NCI-H2196 treated with DMSO at 0.1 percent for 48 hours (cell line): ENCODE measurements around the gene RASL10A.

Source experiments
- DNase-seq: peaks from one replicate; lab custom pipeline; 2025; ENCODE audit not compliant: unreplicated experiment; lab: John Stamatoyannopoulos, UW

Gene RASL10A

DNA sequence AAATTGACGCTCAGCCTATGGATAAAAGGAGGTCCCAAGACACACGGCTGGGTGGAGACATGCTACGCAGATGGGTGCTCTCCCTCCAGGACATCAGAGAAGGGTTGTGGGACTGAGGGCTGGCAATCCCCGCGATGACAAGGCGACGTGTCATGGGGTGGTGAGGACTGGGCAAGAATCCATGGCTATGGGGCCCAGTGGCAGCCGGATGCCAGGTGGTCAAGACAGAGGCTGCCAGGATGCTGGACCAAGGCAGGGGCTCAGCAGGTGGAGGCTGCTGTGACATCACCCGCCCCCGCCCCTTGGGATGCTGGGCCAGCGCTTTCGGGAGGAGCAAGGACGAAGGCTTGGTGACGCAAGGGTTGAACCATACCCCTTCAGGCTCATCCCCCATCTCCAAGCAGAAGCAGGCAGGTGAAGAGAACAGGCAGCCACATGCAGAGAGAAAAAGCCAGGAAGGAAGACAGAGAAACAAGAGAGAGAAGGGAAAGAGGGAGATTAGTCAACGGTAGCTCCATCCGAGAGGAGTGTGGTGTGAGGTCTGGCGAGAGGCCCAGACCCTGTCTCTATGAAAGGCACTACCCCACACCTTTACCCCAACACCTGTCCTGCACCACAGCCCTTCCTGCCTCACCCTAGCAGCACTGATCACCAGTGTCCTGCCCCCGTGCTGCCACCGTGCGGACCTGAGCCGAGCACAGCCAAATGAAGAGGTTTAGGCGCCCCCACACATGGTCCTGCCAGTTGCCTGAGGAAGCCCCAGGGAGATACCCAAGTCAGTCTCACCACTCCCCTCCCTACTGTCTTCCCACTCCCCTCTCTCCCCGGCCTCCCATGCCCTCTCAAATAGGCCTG lies 24.1 kb upstream of the RASL10A start:
- DNase-seq: no peak

DNA sequence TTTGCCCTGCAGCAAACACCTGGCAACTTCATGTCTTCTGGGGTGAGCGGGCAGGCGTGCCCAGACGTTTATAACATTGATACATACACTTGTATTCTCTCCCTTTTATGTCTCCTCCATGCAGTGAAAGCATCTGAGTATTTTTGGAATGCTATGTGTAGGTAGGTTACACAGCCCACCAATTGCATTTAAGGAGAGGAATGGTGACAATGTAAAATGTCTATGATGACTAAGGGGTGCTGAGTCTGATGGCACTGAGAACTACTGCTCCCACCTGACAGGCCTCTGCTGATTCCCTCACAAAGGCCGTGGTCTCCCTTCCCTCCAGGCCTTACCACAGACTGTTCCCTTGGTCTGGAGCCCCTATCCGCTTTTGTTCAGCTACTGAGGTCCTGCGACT lies 22.9 kb upstream of the RASL10A start:
- DNase-seq: no peak

DNA sequence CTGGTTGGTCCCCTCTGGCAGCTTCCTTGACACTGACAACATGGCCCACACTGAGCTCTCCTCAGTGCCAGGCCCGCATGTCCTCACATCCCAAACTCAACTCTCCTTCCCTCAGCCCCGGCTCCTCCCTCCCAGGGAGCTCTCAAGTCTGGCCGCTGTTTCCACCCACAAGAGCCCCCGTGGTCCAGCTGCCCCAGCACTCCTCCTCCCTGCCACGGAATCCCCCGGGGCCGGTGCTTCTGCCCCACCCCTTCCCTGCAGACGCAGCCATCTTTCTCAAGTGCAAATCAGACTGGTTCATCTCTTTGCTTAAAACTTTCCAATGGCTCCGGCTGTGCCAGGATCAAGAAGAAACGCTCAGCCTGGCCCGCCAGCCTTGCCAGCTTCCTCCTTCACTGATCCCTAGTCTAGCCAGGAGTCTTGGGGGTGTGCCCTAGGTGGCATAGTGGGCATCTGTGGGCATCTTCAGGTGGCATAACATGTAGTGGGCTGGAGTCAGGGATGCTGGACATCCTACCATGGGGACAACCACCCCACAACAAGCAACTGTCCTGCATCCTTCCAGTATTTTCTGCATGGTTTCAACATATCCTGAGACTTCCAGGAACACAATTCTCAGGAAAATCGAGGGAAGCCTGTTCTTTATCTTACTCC lies 22.3 kb upstream of the RASL10A start:
- no peak for DNase-seq

DNA sequence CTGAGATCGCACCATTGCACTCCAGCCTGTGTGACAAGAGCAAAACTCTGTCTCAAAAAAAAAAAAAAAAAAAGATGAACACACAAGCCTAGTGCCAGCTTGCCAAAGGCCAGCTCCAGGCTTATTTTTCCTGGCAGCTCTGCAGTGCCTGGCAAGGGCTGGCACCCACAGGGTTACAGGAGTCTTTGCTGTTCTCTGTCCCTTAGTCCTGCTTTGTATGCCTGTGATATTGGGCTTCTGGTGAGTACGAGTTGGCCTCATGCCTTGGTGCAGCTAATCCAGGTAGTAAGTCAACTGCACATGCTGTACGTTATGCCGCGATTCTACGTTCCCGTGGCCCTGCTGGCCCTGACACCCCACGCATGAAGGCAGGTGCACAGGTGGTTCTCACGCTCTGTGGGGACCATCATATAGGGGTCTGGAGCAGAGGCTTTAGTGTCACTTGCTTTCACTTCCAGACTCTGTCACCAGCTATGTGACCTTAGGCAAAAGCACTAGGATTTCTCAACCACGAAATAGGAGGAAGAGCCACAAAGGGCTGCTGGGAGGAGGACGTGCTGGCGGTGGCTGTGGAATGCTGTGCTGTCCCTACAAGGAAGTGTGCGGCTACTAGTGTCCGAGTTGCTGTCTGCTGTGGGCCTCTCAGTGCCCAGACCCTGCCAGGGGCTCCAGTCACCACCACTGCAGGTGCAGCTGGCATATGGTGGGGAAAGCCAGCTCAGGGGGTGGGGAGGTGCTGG lies 21.4 kb upstream of the RASL10A start:
- no peak for DNase-seq

DNA sequence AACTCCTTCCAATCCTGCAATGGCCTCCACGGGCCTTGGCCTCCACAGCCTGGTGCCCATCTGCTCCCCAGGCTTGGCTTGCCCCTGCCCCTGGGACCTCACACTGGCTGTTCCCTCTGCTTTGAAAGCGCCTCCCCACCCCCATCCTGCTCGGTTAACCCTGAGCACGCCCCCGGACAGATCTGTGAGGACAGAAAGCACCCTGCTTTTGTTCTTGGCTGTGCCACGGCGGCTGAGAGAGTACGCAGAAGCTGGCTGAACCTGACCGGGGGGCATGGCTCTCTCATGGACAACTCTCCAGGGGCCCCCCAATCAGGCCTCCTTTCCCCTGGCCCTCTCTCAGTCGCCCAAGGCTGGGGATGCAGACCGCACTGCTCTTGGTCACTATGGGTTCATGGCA lies 20.2 kb upstream of the RASL10A start:
- DNase-seq: no peak

DNA sequence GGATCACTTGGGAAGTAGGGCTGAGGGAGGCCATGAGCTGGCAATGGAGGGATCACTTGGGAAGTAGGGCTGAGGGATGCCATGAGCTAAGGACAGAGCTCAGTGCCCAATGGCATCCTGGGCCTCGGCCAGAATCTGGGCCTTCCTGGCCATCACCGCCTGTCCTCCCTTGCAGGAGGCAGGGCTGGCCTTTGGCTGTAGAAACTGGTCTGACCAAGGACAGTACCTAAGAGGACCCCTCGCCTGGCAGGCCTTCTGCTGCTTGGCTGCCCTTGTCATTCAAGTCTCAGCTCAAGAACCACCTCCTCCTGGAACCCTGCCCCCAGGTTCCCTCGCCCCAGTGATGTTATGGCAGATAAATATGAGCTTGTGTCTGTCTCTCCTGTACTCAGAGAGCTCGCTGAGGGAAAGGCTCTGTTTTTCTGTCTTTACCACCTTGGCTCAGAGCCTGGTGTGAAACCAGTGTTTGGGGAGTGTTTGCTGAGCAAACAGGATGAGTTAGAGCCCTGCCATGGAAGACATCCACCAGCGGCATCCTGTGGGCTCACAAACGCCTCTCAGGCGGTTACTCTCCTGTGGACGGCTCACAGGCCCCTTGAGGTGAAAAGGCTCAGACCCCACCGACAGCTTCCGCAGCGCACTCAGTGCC lies 19.3 kb upstream of the RASL10A start:
- no peak for DNase-seq

DNA sequence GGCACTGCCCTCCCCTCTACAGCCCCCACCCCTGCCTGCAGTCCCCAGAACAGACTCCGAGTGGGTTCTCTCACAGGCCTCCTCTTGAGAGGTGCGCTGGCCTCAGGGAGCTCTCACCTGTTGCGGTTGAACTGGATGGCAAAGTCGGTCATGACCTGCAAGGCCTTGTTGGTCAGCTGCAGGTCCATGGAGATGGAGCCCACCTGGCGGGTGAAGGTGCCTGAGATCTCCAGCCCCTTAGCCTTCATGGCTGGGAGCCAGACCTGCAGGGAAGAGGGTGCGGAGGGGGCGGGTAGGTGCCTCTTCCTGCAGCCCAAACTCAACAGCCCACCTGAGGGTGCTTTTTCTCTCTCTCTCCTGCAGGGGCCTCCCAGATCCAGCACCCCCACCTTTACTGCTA lies 18.7 kb upstream of the RASL10A start:
- no peak for DNase-seq

DNA sequence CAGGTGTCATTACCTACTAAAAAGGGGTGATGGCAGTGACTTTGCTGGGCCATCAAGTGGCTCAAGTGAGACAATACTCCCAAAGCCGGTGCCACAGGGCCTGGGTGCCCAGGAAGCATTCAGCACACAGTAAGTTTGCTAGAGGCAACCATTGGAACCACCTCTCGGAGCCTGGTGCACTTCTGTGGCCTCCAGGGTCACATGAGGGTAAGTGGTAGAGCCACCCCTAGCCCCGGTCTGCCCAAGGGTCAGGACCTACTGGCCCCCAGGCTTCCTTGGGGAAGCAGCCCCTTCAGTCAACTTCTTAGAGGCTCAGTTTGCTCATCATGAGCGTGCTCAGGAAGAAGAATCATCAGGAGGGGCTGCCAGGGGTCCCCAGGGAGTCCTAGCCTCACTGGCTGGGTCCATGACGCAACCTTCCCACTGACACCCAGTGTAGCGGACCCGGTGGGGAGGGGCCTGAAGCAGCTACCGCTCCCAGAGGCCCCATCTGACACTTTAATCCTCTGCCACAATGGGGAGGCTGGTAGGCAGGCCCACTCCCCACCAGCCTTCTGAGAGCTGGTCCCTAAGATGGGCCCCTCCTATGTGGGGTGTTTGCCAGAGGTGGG lies 17.5 kb upstream of the RASL10A start:
- no peak for DNase-seq

DNA sequence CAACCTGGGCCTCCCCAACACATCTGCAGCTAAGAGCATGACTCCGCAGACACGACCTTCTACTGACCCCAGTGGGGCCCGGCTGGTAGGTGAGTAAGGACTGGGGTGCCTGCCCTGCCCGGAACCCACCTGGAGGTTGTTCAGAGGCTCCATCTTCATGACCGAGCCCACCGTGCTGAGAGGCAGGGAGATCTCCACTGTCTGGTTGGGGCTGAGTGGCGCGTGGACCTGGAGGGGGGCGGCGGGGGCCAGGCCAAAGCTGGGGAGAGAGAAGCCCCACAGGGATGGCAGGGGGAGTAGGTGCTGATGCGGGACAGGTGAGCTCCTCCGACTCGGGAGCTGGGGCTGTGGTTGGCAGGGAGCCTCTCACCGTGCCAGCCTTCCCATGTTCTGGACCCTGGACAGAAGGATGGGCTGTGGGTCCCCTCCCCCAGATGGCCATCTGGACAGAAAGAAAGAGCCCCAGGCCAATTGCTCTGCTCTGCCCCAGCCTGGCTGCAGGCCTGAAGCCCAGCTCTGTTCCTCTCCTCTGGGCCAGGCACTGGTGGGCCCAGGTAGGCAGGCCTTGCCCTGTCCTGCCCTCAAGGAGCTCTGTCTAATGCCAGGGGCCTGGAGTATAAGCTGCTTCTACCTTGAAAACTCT lies 16.3 kb upstream of the RASL10A start:
- DNase-seq: no peak

DNA sequence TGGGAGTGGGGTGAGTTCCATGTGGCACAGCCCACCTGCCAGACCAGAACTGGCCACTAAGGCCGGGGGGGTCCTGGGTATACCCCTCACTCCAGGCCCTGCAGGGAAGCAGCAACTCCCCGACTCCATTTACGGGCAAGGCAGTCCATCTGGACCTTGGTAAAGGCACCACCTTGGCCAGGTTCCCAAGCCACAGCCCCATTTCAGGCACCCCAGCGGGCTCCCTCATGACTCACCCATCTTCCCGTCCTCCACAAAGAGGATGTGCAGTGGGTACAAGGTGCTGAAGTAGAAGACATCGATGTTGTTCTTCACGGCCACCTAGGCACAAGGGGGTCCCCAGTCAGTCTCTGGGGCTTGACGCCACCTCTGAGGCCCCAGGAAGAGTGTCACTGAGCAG lies 15.7 kb upstream of the RASL10A start:
- DNase-seq: no peak

DNA sequence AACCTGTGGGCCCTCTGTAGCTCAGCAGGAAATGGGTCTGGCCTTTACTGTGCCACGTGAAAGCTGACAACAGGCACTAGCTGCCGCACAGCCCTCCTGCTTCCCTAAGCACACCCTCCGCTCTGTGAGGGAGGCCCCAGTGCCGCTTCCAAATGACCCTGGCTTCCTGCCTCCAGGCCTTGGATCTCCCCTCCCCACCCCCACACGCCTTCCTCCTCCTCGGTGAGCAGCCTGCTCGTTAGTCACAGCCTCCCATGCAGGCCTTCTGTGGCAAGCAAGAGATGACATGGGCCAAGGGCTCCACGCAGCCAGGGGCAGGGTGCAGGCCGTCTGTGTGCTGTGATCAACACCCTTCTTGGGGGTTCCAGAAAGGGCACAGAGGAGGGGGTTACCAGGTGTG lies 15.3 kb upstream of the RASL10A start:
- DNase-seq: peak; percentile 100

DNA sequence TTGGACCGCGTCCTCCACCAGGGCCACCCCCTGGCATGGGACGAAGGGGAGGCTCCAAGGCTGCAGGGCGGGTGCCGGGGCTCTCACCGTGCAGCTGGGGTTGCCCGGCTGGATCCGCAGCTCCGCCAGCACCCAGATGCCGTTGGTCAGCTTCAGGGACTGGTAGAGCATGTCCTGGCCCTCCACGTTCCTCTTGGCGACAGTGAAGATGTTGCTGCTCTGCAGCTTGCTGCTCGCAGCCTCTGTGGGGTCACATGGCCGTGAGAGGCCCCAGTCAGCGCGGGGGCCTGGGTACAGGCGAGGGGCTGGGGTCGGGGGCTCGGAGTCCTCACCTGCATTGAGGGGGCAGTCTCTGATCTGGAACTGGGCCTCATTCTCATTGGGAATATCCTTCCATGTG lies 14.8 kb upstream of the RASL10A start:
- DNase-seq: no peak

DNA sequence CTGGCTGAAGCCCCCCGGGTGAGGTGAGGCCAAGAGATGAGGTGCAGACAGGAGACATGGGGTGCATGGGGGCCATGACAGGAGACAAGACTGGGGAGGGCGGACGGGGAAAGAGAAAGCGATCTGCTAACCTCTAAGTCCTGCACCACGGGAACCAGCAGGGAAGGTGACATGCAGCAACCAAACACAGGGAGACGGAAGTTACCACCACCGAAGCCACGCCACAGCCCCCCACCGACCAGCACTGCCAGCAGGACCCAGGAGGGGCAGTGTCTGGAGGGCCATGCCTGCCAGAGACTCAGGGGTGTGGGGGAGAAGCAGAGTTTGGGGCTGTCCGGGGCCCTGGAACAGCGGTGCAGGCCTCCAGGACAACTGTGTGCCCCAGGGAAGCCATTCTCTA lies 14.1 kb upstream of the RASL10A start:
- no peak for DNase-seq

DNA sequence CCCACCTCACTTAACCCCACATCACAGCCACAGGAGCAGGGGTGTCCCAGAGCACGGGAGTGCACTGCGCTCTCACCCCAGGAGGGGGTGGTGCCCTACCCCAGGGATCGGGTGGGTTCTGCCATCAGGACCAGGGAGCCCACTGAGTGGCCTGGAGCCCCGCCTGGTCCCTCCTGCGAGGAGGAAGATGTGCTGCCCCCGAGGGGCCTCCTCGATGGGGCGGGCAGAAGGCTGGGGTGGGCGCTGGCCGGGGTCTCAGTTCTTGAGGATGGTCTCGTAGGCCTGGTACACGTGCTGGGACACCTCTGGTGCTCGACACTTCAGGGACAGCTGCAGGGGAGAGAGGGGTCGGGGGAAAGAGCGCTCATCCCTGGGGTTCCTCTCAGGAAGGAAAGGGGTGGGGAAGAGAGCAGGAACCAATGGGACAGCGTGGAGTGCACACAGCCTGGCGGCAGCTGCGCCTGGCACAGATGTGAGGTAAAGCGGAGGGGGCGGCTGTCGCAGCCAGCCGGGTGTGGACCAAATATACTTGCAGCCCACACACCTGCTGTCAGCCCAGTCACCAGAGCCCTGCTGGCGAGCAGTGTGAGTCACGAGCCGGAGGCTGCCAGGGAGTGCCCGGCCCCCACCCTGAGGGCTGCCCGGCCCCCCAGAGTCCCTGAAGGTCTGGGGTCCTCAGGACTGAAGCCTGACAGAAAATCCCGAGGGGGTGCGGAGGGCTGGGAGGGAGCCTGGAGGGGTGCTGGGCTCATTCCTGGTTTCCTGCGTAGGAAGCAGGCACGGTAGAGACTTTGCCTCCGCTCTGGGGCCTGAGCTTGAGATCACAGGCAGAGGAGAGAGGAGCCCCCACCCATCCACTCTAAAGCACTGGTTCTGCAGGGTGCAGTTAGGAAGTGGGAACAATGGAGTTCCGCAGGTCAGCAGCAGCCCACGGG lies 13.3 kb upstream of the RASL10A start:
- DNase-seq: no peak

DNA sequence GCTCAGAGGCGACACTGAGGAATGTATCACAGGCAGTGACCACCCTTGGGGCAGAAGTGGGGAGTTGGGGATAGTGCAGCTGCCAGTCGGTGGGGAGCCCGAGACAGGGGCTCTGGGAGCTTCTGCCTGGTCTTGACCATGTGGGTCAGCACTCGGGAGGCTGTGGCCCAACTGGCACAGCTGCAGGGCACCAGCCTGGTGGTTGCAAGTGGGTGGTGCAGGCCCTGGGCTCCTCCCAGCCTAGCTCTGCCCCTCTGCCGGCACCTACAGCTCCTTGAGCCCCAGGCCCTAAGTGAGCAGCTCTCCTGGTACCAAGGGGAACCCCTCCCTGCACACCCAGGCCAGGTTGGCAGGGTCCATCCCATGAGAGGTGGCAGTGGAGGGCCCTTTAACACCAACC lies 12.6 kb upstream of the RASL10A start:
- DNase-seq: no peak

DNA sequence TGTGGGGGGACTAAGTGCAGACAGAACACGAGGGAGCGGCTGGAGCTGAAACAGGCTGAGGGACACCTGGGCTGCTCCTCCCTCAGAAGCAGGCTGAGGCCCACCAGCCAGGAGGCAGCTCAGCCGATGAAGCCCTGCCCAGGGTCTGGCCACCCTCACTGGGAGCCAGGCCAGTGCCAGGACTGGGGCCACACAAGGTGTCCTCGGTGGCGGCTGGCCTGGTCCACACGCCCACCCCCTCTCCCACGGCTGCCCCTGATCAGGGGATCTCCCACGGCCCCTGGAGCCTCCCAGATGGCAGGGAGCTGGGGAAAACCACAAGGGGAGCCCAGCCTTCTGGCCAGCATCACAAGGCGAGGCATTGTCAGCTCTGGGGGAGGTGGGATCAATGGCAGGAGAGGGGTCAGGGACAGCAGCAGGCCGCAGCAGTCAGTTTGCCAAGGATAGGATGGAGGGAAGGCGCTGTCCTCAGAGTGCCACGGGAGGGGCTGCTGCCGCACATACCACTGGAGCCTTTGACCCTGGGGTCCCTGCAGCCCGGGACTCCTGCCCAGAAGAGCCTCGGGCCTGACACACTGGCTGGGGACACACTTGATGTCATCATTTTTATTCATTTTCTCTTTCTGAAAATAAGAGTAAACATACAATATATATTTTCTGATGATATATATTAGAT lies 11.7 kb upstream of the RASL10A start:
- DNase-seq: no peak

DNA sequence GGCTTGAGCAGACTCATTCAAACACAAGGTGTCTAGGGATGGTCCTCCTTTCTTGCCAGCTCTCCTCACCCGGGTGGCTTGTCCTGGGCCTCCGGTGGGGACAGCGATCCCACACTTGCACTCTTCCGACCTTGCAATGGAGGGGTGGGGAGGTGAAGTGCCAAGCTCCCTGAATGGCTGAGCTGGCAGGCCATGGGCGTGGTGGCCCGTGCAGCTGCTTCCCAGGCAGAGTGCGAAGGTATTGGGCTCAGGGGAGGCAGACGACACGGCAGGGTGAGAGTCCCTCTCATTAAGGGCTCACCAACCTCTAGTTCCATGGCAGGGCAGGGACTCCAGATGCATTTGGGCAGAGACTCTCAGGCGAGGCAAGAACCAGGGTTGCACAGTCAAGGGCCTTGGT lies 11.0 kb upstream of the RASL10A start:
- no peak for DNase-seq

DNA sequence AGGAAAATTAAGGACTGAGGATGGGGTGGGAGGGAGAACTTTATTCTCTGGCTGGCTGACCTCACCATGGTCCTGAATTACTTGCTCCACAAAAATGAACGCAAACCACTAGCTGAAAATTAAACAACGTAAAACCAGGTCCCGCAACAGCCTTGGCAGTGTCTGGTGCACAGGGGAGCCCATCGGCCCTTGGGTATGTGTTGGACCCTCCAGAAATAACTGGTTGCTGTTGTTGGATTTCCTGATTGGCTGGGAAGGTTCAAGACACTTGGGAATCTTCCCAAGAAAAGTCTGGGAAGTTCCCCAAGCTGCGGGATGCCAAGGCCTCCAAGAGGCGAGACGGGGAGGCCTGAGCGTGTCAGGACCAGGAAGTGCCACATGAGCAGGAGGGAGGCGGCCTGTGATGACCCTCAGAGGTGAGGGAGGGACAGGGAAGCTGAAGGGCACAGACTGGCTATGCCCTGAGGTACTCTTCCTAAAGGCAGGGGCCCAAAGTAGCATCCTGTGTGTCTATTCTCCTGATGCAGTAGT lies 10.4 kb upstream of the RASL10A start:
- DNase-seq: no peak

DNA sequence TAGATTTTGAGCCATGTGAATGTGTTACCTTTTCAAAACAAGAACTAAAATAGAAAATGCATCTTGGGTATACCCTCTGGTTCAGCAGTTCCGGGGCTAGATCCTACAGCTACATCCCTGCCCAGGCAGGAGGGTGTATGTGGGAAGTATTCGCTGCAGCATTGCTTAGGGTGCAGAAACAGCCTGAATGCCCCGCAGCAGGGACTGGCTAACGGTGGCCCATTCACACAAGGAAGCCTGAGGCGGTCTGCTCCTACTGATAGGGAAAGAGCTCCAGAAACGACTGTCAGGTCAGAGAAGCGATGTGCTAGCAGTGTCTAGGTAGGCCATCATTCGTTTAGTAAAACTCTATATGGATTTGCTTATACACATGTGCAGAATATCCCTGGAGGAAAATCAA lies 9.9 kb upstream of the RASL10A start:
- no peak for DNase-seq
